Stimulated activated CD4-positive, alpha-beta T cell treated with anti-CD3 and anti-CD28 coated beads, TNF-alpha, amount 100 ng/mL, for 48 hours (primary cell): Measurements from ENCODE around the gene SMIM45.

ENCODE experiments used
- DNase-seq, 3 donors: peaks; one replicate each; pipeline ENCODE4 v3.0.0-alpha.2; 2020; ENCODE audit warnings: low read depth in 3 of 3

Gene SMIM45

DNA sequence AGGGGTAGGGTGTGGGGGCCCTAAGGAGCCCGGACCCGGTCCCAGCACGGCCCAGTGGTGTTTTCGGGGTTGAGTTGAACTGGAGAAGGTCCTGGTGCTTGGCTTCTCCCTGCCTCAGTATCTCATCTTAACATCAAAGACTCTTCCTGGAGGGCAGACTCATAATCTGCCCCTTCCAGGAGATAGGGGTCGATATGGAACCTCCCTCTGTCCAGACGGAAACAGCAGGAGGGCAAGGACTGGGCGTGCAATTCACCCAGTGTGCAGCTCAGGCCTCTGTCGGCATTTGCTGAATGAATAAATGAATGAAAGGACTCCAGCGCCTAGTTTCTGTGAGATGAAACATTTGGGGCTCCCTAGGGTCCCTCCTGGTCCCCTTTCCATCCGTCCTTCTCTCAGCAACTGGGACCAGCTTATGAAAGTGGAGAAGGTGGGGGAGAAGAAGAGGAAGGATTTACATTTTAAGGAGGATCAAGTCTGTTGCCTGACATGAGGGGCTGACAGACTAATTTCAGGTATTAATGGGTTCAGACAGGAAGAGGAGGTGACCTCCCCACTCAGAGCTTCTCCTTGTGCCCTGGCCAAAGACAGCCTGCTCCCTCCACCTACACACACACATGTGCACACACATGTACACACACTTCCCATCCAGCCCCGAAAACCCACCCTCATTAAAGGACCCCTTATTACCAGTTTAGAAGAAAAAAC is 36.0 kb upstream of the SMIM45 start:
- no peak for DNase-seq

DNA sequence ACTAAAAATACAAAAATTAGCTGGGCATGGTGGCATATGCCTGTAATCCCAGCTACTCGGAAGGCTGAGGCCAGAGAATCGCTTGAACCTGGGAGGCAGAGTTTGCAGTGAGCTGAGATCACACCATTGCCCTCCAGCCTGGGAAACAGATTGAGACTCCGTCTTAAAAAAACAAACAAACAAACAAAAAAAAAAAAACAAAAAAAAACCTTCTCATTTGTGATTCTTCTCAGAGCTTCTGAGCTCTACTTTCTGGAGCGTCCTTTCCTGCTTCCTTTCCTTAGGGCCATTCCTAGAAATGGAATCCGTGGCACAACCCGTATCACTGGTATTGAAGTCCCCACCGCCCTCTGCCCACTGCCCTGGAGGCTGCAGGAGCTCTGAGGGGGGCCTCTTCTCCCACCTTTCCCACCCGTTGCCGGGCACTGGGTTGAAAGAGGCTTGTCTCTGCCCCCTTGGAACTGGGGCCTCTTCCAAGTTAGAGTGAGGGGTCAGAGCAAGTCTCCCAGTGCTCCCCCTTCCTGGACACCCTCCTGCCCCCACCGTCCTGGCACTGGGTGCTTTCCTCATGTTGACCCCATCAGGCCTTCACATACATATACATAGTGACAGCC is 35.1 kb upstream of the SMIM45 start:
- DNase-seq, result no peak

DNA sequence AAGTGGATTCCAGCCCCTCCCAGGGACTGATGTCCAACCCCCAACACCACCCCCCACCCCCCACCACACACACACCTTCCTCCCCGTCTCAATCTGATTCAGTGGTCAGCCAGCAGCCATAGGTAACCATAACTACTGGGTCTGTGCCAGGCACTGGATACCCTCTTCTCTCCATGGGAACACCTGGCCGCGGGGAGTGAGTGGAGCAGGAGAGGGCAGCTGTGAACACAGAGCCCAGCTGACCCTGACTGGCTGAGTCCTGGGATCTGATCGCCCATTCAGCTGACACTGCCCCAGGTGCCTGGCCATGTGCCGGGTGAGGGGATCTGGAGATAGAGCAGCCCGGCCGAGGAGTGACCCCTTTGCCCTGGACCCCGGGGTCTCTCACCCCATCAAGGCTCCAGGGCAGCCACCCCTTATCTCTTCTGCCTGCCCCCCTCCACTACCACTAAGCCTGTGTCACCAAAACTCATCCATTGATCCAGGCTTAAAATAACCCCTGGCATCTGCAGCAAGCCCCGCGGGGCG is 34.5 kb upstream of the SMIM45 start:
- no peak for DNase-seq

DNA sequence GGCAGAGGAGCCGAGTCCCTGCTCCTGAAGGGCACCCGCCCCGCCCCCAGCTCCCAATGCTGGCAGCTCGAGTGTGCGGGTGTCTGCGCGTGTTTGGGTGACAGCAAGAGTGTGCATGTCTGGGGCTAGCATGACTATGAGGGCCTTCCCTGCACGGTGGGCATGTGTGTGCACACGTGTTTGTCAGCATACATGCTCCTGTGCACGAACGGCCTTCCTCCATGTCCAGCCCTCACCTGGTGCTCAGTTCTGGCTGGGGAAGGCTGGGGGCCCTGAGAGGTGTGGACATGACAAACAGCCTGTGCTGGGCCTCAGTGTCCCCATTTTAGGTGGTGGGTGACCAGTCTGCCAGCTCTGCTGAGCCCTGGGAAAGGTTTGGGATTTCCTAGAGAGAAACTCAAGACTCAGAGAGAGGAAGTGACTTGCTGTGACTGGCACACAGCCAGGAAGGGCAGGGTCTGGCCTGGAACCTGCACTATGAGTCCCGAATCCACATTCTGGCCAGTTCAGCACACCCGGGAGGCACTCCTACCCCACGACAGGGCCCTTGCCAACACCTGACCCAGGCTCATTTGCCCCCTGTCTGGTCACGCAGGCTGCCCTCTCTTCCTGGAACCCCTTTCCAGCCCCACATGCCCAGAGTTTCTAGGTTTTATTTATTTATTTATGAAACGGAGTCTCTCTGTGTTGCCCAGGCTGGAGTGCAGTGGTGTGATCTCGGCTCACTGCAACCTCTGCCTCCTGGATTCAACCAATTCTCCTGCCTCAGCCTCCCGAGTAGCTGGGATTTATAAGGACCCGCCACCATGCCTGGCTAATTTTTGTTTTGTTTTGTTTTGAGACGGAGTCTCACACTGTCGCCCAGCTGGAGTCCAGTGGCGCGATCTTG is 33.8 kb upstream of the SMIM45 start:
- DNase-seq, result no peak

DNA sequence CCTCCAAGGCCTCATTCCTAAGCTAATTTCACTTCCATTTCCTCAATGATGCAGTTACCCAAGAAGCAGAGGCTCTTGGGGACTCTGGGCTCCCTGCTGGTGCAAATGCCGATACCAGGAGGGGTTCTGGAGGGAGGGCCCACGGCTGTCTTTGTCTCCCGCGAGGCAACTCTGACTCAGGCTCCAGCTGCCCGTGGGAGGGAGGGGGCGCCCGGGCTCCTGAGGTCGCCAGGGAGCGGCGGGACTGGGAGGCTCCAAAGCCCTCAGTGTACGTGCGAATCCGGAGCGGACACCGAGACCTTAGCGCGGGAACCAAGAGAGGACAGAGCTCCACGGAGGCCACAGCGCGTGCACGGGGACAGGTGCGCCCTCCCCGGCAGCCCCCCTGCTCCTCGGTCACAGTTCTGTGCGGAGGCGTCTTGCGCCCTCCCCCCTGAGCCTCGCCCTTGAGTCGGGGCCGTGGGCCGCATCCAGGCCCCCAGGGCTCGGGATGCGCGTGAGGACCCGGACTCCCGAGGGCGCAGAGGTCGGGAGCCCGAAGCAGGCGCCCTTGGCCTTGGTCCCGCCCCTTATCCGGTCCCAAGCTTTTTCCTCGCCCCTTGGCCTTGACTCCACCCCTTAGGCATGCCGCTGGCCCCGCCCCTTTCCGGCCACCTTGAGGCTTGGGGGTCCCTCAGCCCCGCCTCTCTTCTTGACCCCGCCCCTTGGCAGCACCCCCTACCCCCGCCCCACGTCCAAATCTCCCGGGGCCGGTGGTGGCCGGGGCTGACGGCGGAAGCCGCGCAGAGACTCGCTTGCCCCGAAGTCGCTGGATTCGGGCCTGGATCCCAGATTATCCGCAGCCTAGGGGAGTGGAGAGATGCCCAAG is 32.4 kb upstream of the SMIM45 start:
- DNase-seq, result no peak

DNA sequence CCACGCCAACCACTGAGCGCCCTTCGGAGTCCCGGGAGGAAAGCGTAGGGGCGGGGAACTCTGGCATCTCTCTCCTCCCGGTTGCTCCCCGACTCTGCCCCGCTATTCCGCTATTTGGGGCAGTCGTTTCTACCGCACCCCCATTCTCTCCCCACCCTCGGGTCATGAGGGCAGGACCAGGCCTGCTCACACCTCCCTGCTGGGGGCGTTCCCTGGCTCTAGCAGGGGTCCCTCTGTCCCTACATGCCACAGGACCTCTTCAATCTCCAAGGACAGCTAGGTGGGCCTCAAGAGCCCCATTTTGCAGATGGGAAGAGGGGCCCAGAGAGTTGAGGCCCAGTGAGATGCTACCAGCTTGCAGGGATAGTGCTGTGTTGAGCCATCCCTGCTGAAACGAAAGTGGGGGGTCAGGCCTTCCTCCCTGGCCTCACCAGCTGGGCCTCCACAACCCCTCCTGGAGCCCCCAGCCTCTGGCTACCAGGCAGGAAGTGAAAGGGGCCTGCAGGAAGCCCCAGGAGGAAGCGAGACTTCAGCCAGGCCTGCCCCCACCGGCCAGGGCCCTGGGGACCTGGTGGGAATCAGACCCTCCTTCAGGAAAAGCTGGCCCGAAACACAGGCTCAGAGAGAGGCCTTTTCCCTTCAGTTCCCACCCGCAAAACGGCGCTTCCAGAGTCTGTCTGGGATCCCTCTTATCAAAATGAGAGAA is 31.5 kb upstream of the SMIM45 start:
- no peak for DNase-seq

DNA sequence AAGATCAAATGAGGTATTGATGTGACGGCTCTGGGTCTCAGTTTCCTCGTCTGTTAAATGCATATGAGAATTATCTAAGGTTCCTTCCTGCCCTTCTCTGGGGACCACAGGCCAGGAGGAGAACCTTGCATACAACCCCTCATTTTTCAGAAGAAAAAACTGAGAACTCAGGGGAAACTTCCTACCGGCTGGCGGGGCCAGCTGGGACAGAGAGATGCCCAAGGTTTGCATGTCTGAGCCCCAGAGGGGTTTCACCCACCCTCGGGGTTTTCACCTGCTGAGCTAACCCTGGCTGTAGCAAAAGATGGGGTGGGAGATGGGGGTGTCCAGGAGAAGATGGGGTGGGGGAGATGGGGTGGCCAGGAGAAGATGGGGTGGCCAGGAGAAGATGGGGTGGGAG is 29.6 kb upstream of the SMIM45 start:
- DNase-seq, result no peak

DNA sequence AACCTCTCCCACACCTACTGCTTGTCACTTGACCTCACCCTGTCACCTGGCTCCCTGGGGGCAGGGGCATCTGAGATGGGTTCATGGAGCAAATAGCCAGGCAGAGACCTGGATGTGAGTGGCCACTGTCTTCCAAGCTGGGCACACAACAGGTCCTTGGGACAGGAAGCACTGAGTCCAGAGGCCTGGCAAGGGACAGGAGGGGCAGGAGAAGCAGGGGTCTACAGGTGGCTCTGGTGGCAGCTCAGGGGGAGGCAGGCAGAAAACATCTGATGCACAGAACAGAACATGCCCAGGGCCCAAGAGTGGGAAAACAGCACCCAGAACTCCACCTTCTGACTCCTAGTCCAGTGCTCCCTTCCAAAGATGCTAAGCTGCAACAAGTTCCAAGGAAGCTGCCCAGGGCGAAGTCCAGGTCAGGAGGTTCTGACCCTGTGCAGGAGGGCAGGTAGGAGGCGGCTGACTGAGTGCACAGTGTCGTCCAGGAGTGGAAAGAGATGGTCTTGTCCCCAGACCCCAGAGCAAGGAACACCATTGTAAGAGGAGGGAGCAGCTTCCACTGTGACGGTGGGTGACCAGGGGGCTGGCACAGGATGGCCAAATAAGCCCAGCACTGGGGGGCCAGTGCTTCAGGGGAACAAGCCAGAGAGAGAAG is 28.9 kb upstream of the SMIM45 start:
- no peak for DNase-seq

DNA sequence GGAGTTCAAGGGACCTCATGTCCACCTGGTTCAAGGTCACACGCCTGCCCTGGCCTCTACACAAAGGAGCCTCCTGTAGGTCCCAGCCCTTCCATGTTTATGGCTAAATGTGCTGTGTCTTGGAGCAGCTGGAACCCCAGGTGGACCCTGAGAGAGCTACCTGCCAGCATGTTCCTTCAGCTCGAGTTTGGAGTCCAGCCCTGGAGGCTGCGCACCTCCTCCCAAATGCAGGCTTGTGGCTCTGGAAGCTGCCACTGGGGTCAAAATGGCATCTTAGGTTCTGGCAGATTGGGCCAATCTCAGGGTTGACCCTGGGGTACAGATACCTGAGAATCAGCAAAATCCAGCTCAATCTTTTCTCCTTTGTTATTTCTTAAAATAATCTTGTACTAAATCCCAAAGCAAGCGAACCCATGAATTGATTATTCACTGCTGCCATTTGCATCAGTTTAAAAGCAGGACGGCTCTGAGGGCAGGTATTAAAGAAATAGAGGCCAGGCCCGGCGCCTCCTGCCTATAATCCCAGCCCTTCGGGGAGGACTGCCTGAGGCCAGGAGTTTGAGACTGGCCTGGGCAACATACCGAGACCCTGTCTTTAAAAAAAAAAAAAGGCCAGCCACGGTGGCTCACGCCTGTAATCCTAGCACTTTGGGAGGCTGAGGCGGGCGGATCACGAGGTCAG is 28.2 kb upstream of the SMIM45 start:
- no peak for DNase-seq

DNA sequence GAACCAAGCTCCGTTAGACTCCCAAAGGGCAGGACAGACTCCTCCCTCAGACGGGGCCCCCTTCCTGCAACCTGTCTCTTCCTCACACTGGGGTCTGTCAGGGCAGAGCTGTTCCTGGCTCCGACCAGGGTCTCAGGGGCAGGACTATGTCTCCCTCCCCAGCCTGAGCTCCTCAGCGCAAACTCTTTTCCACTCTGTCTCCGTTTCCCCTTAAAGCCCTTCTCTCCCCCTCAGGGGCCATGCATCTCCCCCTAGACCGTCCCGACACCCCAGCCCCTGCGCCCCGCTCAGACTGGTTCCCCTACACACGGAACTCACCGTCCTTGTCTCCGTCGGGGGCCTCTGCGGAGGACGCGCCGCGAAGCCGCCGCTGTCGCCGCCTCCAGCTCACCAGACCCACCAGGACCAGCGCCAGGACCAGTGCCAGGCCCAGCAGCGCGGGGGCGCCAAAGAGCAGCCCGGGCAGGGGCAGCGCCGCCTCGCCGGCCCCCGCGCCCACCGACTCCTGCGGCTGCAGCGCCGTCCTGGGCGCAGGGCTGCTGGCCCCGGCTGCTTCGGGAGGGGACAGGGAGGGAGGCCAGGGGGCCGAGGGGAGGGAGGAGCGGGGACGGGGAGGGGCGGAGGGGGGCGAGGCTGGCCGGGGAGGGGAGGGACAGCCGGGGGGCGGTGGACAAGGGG is 26.0 kb upstream of the SMIM45 start:
- DNase-seq, result peak; percentile 52 to 79 (median 63)

DNA sequence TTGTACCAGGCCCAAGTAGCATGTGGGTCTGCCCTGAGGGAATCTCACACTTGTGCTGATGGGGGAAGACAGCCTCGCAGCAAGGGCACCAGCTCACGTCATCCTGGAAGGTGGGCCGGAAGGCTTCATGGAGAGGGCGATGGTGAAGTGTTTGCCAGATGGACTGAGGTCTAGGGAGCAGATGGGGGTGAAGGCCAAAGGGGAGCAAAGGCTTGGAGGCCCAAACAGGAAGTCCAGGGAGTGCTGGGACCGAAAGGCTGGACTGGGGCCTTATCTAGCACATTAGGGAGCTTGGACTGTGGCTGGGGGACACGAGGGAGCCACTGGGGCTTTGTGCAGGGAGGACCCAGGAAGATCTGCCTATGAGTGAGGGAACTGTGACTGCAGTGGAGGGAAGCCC is 24.1 kb upstream of the SMIM45 start:
- DNase-seq, result no peak

DNA sequence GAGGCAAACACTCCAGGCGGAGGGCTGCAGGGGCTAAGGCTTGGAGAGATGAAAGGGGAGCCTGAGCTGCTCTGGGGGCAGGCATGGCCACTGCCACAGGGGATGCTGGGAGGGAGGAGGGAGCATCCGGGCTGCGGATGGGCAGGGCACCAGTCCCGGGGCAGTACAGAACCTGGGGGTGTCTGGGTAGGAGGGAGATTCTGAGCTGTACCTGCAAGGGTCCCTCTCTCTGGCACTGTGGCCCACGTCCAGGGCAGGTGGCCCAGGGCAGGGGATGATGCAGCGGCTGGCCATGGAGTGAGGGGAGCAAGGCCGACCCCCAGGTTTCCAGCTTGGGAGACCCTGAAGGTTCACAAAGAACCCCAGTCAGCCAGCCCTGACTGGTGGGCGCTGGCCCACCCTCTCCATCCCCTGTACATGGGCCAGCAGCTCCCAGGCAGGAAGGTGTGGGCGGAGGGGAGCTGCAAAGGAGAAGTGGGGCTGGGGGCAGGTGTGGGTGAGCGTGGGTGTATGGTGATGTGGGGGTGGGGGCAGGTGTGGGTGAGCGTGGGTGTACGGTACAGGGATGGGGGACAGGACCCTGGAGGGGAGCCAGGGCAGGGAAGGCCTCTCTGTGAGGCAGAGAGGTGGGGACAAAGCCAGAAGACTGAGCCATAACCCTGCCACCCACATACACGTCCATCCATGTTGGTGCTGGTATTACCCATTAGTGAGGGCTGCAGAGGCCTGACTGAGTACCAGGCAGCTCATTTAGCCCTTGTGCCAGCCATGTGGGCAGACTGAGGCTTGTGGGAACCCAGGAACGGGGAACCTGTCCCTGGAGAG is 23.1 kb upstream of the SMIM45 start:
- no peak for DNase-seq

DNA sequence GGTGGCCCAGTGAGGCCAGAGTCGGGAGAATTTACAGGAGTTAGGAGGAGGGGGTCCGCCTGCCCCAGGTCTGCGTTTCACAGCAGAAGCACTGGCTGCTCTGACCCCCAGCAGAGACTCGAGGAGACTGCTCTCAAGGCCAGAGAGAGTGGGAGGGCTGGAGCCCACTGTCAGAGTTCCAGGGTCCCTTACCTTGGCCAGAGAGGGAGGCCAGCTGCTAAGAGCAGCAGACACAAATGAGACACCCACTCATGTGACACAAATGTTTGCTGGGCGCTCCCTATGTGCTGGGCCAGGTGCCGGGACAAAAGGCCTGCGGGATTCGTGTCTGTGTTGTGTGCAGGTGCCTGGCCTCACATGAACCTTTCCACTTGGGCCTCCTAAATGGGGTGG is 22.5 kb upstream of the SMIM45 start:
- DNase-seq, result no peak

DNA sequence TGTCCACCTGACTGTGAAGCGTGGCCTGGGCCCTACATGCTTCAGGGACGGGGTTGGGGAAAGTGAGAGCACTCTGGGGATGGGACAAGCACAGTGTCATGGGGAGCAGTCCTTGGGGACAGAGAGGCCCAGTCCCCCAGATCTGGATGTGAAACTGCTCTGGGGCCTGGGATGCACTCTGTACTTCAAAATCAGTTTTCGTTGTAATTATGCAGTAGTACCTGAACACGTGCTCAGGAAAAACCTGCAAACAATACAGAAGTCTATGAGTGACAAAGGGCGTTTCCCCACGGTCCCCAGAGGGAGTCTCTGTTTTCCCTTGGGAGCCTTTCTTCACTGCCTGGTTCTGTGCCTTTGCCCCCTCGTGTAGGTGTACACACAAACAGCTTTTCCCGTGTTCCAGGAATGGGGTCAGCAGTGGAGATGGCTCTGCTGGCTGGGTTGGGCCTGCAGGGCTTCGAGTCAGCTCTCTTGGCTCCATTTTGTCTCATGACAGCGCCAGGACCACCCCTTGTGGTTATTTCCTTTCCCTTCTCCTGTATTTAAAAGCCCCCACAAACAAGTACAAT is 20.2 kb upstream of the SMIM45 start:
- DNase-seq, result no peak

DNA sequence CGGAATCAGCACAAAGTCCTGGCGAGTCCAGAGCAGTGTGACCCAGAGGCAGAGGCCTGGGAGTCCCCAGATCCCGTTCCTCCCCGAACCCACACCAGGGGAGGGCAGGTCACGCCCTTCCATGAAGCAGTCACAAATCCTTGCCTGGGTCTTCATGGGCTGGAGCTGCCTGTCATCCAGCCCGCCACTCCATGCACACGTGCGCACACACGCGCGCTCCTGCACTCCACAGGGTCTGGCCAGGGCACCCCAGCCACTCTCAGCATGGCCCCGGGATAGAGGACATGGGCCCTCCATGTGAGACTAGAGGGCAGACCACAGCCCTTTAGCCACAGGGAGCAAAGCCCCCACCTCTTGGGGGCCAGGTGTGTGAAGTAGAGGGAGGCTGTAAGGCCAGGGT is 19.6 kb upstream of the SMIM45 start:
- no peak for DNase-seq

DNA sequence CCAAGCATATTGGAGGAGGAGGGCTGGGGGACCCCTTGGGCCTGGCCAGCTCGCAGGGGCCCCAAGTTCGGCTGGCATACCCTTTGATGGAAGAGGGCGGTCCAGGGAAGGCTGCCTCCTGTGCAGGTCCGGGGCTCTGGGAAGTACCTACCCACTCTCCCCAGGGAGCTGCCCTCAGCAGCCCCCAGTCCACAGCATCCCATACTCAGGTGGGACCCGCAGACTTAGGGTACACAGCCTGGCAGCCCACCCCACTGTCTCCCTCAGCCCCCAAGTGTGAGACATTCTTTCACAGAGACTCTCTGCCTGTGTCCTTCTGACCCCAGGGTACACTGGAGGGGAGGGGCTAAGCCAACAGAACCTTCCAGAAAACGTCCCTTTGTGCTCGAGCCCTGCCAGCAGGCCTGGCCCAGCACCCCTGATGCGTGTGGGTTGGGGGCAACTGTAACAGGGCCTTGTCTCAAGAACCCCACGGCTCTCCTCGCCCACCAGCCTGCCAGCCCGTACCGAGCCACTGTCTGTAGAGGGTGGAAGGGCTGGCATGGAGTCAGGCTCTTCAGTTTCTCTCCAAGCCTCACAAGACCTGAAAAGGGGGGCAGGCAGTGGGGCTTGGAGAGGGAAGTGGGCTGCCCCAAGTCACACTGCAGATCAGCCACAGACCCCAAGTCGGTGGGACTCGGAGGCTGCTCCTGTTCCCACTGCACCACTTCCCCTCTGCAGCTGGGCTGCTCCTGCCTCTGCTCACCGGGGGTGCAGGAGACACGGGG is 18.4 kb upstream of the SMIM45 start:
- DNase-seq, result no peak

DNA sequence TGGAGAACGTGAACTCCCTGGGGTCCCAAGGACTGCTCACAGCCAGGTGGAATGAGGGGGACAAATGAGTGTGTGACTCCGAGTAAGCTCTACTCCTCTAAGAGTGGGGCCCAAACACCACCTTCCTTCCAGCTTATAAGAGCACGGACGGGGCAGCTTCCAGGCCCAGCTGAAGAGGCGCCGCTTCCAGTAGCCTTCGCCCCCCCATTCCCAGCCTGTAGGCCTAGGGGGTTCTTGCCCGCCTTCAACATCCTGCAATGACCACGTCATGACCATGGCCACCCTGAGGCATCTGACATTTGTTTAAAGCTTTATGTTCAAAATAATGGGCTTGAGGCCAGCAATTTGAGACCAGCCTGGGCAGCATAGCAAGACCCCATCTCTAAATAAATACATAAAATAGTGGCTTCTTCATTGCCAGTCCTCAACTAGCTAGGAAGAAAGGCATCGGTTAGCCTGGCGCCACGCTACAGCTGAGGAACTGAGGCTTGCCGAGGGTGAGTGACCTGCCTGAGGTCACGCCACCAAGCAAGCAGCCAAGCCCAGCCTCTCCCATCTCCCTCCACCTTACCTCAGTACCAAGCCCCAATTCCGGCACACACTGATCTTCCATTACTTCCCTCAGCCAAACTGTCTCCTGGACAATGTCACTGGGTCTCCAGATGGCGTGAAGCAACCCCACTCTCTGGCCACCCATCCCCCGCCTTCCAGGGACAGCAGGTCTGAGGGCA is 17.5 kb upstream of the SMIM45 start:
- DNase-seq, result no peak
